ENCODE data around the gene MATN4. TPM values are rescaled to one million over a fixed set of nuclear protein-coding genes. Genes with fewer than 3 reads are reported as not detected.

Gene MATN4
- total and polyA plus RNA-seq, 4 donors, result 0.14 to 0.49 (median 0.35) TPM

DNA sequence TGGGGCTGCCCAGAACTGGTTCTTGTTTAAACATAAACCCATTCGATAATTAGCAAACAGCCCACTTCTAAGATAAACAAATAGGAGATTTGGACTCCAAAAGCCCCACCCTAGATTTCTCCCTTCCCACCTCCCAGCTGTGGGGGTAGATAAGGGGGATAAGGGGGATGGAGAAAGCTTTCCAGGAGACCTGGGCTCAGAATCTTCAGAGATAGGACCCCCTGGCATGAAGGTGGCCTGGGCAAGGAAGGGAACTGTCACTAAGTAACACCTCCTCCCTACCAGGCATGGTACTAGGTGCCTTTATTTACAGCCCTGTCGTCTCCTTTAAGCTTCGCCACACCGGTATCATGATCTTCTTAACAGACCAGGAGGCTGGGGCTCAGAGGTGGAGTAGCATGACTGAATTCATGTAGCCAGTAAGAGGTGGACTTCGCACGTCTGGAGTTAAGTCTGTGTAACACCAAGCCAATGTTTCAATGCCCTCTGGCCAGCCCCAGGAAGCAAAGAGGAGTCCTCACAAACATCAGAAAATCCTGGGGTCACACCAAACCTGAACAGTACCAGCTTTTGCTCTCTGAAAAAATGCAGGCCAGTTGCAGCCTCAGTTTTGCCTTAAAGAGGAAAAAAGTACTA, 35.6 kb upstream of the MATN4 start:
- DNase-seq, result peak in 2 of 3 donors; percentile 49 to 53
- WGBS, 2 donors, result 56 to 82% methylated on average over 6 of the region's 6 CpGs

DNA sequence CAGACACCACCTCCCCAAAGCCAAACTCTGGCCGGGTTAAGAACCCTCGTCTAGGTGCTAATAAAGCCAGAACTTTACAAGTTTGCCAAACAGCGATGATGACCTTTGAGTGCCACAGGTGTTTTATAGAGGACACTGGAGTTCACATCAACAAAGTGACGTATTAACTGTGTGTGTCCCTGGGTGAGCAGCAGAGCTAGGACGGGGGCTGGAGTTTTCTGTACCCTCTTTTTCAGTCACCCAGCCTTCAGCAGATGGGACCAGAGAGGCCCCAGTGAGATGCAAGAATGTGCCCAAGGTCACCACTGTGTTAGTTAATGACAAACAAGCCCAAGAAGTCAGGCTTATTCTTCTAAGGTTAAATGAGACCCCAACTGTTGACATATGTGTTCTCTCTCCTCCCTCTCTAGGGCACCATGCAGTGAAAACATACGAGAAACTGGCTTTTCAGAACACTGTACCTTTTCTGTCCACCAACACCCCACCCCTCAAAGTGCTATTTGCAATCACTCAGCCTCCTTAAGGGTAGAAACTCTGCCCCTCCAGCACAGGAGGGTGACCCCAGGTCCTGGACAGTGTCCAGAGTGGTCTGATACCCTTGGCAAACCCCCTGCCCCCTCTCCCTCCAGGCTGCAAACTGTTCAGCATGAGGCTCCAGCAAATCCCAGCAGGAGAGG, 34.9 kb upstream of the MATN4 start:
- DNase-seq (no peak), ATAC-seq (ENCODE audit: insufficient read depth, low FRiP score) (no peak)
- Histone ChIP-seq H3K27me3 (ENCODE audit: control insufficient read depth in 3 of 3, insufficient read depth in 3 of 3, low read length in 2 of 3) (no peaks in the 10 kb centered on the region), H3K4me3 (no peak overlapping the region), H3K4me1 (ENCODE audit: control insufficient read depth in 5 of 5, insufficient read depth in 5 of 5, low read length in 5 of 5) (peaks cover 3 to 43% (median 19%) of the 10 kb centered on the region in 5 donors), H3K27ac (ENCODE audit: low read depth in 1 of 2, low read length in 1 of 2) (peak overlapping the region; percentile 84 to 89), H3K9me3 (ENCODE audit: control insufficient read depth in 4 of 4, insufficient read depth in 3 of 4, low read length in 3 of 4) (no peaks in the 10 kb centered on the region), H3K36me3 (ENCODE audit: control insufficient read depth in 4 of 4, insufficient read depth in 4 of 4, low read length in 4 of 4) (peaks cover 0 to 6% (median 1%) of the 10 kb centered on the region in 4 donors), H3K9ac (ENCODE audit: insufficient read depth in 1 of 2, low read length in 2 of 2) (peak overlapping the region in 1 of 2 donors; percentile 47)
- TF ChIP-seq, protein P1, sequence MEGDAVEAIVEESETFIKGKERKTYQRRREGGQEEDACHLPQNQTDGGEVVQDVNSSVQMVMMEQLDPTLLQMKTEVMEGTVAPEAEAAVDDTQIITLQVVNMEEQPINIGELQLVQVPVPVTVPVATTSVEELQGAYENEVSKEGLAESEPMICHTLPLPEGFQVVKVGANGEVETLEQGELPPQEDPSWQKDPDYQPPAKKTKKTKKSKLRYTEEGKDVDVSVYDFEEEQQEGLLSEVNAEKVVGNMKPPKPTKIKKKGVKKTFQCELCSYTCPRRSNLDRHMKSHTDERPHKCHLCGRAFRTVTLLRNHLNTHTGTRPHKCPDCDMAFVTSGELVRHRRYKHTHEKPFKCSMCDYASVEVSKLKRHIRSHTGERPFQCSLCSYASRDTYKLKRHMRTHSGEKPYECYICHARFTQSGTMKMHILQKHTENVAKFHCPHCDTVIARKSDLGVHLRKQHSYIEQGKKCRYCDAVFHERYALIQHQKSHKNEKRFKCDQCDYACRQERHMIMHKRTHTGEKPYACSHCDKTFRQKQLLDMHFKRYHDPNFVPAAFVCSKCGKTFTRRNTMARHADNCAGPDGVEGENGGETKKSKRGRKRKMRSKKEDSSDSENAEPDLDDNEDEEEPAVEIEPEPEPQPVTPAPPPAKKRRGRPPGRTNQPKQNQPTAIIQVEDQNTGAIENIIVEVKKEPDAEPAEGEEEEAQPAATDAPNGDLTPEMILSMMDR (IDR thresholded peaks at IDR 0.05; ENCODE audit: control extremely low read depth, extremely low read depth), result no peak
- 63 to 79% methylated on average over 6 of the region's 6 CpGs for WGBS, 2 donors

More for the DNA sequence above, 35.6 kb upstream of the MATN4 start:
- Histone ChIP-seq H3K9ac (ENCODE audit: insufficient read depth in 1 of 2, low read length in 2 of 2) (no peak overlapping the region), H3K36me3 (ENCODE audit: control insufficient read depth in 4 of 4, insufficient read depth in 4 of 4, low read length in 4 of 4) (peaks cover 0 to 6% (median 1%) of the 10 kb centered on the region in 4 donors), H3K4me1 (ENCODE audit: control insufficient read depth in 5 of 5, insufficient read depth in 5 of 5, low read length in 5 of 5) (peaks cover 0 to 40% (median 17%) of the 10 kb centered on the region in 5 donors), H3K27me3 (ENCODE audit: control insufficient read depth in 3 of 3, insufficient read depth in 3 of 3, low read length in 2 of 3) (no peaks in the 10 kb centered on the region), H3K4me3 (no peak overlapping the region), H3K27ac (ENCODE audit: low read depth in 1 of 2, low read length in 1 of 2) (peak overlapping the region; percentile 84 to 89), H3K9me3 (ENCODE audit: control insufficient read depth in 4 of 4, insufficient read depth in 3 of 4, low read length in 3 of 4) (no peaks in the 10 kb centered on the region)
- TF ChIP-seq, protein P1 (IDR thresholded peaks at IDR 0.05; ENCODE audit: control extremely low read depth, extremely low read depth), result no peak
- ATAC-seq (ENCODE audit: insufficient read depth, low FRiP score), result no peak

DNA sequence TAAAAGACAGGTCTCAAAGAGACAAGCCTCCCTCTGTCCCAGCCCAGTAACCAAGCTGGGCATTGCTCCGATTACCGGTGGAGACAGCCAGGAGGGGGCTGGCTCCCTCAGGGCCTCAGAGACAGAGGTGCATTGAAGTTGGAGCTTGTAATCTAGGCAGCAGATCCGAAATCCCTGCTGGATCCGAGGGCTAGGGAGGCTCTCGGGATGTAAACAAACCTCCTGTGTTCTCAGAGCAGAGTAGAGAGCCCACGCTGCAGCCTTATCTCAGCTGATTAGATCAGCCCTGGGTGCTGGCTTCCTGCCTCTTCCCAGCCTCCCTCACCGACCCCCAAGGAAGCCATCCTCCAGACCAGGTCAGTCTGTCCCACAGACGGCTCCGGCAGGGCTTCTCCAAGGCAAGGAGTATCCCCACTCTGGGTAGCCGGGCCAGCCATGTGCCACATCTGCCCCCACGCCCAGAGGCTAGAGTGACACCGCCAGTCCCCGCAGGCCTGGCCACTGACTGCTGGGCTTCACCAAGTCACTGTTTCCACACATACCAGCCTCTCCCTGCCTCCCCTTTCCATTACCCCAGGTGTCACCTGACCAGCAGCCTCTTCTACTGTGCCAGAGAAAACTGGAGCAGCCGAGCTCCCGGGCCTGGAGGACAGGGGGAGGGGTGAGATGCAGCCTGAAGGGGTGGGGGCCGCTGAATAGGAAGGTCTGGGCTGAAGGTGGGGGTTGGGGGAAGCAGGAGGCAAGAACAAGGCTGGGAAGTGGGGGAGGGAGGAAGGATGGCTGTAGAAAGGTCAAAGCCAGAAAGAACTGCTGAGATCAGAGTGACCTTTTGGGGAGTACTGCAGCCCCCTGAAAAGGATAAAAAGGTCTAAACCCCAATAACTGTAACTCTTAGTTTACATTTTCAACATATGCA, 34.1 kb upstream of the MATN4 start:
- WGBS, 2 donors, result 40 to 67% methylated on average over 16 of the region's 16 CpGs
- Histone ChIP-seq H3K36me3 (ENCODE audit: control insufficient read depth in 4 of 4, insufficient read depth in 4 of 4, low read length in 4 of 4) (peaks cover 0 to 6% (median 1%) of the 10 kb centered on the region in 4 donors), H3K27me3 (ENCODE audit: control insufficient read depth in 3 of 3, insufficient read depth in 3 of 3, low read length in 2 of 3) (no peaks in the 10 kb centered on the region), H3K9ac (ENCODE audit: insufficient read depth in 1 of 2, low read length in 2 of 2) (peak overlapping the region; percentile 43 to 49), H3K27ac (ENCODE audit: low read depth in 1 of 2, low read length in 1 of 2) (peak overlapping the region; percentile 84 to 89), H3K9me3 (ENCODE audit: control insufficient read depth in 4 of 4, insufficient read depth in 3 of 4, low read length in 3 of 4) (no peaks in the 10 kb centered on the region), H3K4me1 (ENCODE audit: control insufficient read depth in 5 of 5, insufficient read depth in 5 of 5, low read length in 5 of 5) (peaks cover 3 to 43% (median 20%) of the 10 kb centered on the region in 5 donors), H3K4me3 (no peak overlapping the region)
- TF ChIP-seq, protein P1 (IDR thresholded peaks at IDR 0.05; ENCODE audit: control extremely low read depth, extremely low read depth), result no peak
- peak; percentile 48 to 67 (median 50) for DNase-seq
- no peak for ATAC-seq (ENCODE audit: insufficient read depth, low FRiP score)
